Pons (tissue), 1 donor: ENCODE measurements around the gene DNAH7.
"Not testable (repeated sequence)": the region's sequence is repeated elsewhere in the genome, so short reads cannot be mapped to it uniquely, and the experiment has no call there.

Source experiments
- DNase-seq: peaks from one replicate; pipeline ENCODE4 v3.0.0-alpha.2; 2016; ENCODE audit warnings: low spot score

Gene DNAH7

DNA sequence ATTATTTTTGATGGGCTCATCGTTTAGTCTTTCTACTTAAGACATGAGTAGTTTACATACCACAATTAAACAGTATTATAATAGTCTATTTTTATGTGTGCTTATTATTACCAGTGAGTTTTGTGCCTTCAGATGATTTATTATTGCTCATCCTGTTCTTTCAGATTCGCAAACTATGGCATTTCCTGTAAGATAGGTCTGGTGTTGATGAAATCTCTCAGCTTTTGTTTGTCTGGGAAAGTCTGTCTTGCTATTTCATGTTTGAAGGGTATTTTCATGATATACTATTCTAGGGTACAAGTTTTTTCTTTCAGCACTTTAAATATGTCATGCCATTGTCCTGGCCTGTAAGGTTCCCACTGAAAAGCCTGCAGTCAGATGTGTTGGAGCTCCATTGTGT, 101.3 kb downstream of the DNAH7 start:
- DNase-seq = no peak

DNA sequence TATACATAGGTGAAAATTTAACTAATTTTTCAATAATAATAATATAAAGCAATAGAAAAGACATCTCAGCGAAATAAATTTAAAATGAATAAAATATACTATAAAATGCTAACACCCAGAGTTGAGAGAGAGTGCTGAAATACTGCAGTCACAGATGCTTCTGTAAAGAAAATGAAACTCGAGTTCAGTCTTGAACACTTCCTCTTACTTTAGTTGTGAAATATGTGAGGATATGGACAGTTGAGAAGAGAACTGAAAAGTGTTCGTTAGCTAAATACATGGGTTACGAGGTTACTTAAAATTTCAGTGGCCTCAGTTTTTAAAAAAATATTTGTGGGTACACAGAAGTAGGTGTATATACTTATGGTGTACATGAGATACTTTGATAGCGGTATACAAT, 106.8 kb downstream of the DNAH7 start:
- peak; percentile 26 for DNase-seq

- no peak for DNase-seq
These were observed 109.3 kb downstream of the DNAH7 start for GRCh38 chr2:195959341-195959740.

DNA sequence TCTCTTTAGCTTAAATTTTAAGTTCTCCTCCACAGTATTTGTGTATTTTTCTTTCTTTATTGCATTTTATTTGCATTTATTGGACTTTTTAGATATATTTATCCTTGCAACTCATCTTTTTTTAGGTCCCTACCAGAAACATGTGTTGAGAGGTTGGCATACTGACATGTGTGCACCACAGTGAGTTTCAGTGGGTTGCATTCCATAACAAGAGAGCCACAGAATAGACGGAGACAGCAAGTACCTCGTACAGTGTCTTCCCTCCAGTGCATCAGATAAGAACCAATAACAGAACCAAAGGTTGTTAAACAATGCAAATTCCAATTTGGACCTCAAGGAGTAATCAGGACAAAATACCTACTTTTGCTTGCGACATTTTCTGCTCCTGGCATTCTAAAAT, 111.9 kb downstream of the DNAH7 start:
- no peak for DNase-seq

GRCh38 chr2:195945056-195945455, 123.6 kb downstream of the DNAH7 start:
- DNase-seq = no peak

GRCh38 chr2:195937176-195937575, 131.5 kb downstream of the DNAH7 start:
- no peak for DNase-seq

DNA sequence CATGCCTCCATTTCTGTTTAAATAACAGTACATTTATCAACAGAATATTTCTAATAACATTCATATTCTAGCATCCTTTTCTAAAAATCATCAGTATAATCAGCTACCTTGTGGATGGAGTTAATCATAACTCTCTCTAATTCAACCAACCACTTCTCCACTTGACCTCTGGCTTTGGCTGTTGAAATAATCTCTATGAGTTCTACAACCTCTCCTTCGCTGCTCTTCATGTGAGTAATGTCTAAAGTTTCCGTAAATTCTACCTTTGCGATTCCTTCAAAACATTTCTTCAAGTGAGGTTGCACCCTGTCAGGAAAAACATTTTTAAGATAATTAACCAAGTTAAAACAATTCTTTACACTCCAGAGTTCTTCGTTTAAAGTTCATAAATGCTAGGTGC, 134.2 kb downstream of the DNAH7 start:
- DNase-seq = no peak

- DNase-seq = no peak
These were observed 139.1 kb downstream of the DNAH7 start for GRCh38 chr2:195929531-195929930.

GRCh38 chr2:195925120-195925519, 143.5 kb downstream of the DNAH7 start:
- no peak for DNase-seq

GRCh38 chr2:195923889-195924288, 144.7 kb downstream of the DNAH7 start:
- no peak for DNase-seq

- DNase-seq = not testable (repeated sequence)
These were observed 151.5 kb downstream of the DNAH7 start for GRCh38 chr2:195917021-195917600.

DNA sequence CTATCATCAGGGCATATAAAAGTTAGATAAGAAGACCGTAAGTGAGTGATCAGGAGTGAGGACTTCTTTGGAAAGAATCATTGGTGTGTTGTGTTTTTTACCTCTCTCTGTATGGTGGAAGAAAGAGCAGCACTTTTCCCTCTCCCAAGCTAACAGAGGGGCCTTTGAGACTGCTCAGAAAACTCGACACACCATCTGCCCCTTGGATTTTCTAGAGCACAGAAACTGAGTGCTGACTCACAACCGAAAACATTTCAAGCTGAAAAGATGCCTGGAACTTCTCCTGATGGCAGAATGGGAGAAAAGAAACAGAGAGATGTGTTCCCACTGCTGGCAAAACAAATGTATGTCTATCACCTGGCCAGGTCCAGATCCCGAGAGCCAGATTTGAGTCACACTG, 156.6 kb downstream of the DNAH7 start:
- DNase-seq = no peak

GRCh38 chr2:195910570-195910969, 158.1 kb downstream of the DNAH7 start:
- no peak for DNase-seq

- DNase-seq = no peak
These were observed 158.7 kb downstream of the DNAH7 start for GRCh38 chr2:195909926-195910325.

DNA sequence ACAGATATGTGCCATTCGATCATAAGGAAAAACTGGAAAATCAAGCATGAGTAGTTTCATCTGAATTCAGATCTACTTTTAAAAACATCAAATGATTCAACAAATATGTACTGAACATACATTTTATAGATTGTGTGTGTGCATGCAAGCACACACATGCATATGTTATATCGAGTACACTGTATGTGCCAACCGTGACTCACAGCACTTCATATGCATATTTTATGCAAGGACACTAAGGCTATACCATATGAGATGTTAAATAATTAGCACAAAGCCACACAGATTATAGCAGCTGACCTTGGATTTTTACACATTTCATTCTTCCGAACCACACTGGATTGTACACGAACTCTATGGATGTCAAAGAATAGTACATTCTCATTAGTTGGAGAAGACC, 161.2 kb downstream of the DNAH7 start:
- DNase-seq = no peak

DNA sequence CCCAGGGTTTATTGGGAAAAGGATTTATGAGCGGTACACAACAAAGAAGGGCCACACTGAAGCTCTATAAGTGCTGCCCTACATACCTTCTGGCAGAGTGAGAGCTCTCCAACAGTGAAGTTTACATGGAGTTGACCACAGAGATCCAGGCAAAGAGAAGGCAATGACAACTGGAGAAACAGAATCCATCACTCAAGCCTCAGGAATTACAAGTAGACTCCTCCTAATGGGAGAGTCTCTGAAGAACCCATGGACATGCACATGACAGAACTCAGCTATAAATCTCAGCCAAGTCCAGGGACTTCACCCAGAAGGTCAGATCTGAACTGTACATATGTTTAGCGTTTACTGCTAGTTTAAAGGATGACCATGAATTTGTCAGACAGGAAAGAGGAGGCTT, 164.7 kb downstream of the DNAH7 start:
- DNase-seq = no peak

GRCh38 chr2:195902857-195903256, 165.8 kb downstream of the DNAH7 start:
- DNase-seq = no peak

DNA sequence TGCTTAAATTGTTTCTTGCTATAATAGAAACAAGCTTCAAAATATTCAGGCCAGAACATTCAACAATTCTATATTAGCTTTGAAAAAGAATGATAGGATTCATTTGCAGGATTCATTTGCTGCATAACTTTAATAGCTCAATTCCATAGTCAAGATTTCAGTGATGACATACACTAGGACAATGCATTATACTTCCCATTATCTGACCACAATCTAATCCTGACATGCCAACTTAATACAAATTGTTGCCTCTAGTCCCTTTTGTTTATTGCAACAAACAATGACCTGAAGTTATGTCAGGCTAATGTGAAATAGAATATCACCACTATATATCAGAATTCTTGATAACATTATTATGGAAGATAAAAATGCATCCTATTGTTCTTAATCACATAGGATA, 169.4 kb downstream of the DNAH7 start:
- DNase-seq = no peak

DNA sequence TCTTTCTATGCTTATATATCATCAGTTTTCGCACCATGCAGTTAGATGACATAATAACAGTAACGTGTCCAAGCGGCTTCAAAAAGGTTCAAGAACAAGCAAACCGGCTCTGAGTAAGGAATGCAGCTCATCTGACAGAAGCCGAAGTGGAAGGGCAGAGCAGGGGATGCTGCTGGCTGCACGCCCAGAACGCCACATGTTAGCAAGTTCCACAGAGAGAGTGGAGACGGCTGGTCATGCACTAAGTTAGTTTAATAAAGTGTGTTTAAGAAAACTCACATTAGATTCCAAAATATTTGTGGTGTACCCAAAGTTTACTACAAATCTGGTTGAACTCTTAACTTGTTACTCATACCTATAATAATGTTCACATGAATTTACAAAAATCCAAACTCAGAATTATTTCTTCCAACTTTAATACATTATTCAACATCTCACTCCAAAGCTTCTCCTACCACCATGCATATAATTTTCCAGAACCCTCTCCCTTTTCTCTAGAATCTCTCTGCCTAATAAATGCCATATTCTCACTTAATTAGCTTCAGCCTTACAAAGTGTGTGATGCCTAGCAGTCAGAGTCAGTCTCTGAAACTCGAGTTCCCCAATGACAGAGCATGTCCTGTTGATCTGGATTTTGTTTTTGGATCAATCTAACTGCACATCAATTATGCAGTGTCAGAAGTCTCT, 170.0 kb downstream of the DNAH7 start:
- DNase-seq = peak; percentile 76

DNA sequence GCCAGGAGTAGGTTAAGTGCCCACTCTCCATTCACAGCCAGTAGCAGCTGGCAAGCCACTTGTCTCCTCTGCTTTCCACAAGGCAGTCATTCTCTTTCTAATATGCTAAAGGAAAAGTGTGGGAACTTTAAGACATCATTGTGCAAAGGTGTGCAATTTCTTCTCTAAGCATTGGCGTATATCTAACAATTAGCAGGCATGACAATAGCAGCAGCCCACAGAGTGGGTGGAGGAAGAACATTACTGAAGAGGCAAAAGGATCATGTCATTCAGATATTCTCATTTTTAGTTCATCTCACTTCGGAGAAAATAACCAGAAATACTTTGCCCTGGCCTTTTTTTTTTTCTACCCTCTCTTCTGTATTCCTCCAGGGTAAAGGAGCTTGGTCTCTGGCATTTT, 177.6 kb downstream of the DNAH7 start:
- DNase-seq = no peak

- no peak for DNase-seq
These were observed 189.5 kb downstream of the DNAH7 start for GRCh38 chr2:195879153-195879552.

- no peak for DNase-seq
These were observed 197.3 kb downstream of the DNAH7 start for GRCh38 chr2:195871326-195871725.

DNA sequence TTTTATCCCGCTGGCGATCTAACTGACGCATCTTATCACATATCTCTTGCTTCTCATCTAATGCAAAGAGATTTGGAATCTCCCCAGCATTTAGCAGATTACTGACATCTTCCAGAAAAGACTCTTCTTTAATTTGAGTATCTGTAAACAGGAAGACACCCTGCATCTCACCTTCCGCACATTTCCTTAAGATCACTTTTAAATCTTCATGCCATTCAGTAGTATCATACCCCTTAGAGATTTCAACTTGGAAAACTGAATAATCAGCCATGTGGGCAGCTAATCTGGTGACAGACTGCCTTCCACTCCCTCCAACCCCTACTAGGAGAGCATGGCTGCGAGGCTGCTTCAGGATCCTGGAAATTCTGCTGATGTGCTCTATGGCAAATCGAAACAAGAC, 204.3 kb downstream of the DNAH7 start:
- DNase-seq = no peak

- DNase-seq = no peak
These were observed 205.1 kb downstream of the DNAH7 start for GRCh38 chr2:195863564-195863963.
